ENCODE data around the gene ALDH1L1. TPM values are rescaled to one million over a fixed set of nuclear protein-coding genes. Genes with fewer than 3 reads are reported as not detected.

ALDH1L1 gene
- total and polyA plus RNA-seq, 2 experiments from 2014 or later = 1.0 to 1.3 TPM

- no peak overlapping the region for H3K27ac Mint-ChIP-seq
- ATAC-seq (no peak), DNase-seq (ENCODE audit: low spot score) (no peak)
- no peaks in the 10 kb centered on the region for H3K9me3 Mint-ChIP-seq
- Histone ChIP-seq H2AFZ (no peak overlapping the region), H3K36me3 (ENCODE audit: insufficient read depth) (no peaks in the 10 kb centered on the region), H4K20me1 (replicated peaks; ENCODE audit: insufficient read depth) (no peaks in the 10 kb centered on the region), H3K27me3 (ENCODE audit: insufficient read depth) (peaks cover 31% of the 10 kb centered on the region), H3K4me2 (no peak overlapping the region), H3K79me2 (replicated peaks; ENCODE audit: insufficient read depth) (no peaks in the 10 kb centered on the region), H3K4me3 (no peak overlapping the region), H3K4me1 (ENCODE audit: insufficient read depth) (no peaks in the 10 kb centered on the region), H3F3A (replicated peaks; ENCODE audit: low read depth) (0 out of 2 replicates have a peak, but pooled peaks cover 2% of the 10 kb centered on the region), H3K27ac (ENCODE audit: low read depth) (no peak overlapping the region), H3K9me2 (ENCODE audit: insufficient read depth) (no peaks in the 10 kb centered on the region; the same call in 1 of the 2 replicates)
- H3K4me1 Mint-ChIP-seq = peaks cover 13% of the 10 kb centered on the region
- no peaks in the 10 kb centered on the region; the same call in 2 of the 3 replicates for H3K36me3 Mint-ChIP-seq (ENCODE audit: low read depth)
- peaks cover 21% of the 10 kb centered on the region for H3K27me3 Mint-ChIP-seq (ENCODE audit: insufficient read depth, low read depth, poor library complexity)
- TF ChIP-seq POLR2AphosphoS5 (IDR thresholded peaks at IDR 0.05; ENCODE audit: low read depth) = no peak
- TF ChIP-seq ZNF462 (CRISPR knock-in tag; IDR thresholded peaks at IDR 0.05) = no peak
- TF ChIP-seq EZH2phosphoT487 (IDR thresholded peaks at IDR 0.05; ENCODE audit: unreplicated experiment) = no peak
- TF ChIP-seq, protein P1, sequence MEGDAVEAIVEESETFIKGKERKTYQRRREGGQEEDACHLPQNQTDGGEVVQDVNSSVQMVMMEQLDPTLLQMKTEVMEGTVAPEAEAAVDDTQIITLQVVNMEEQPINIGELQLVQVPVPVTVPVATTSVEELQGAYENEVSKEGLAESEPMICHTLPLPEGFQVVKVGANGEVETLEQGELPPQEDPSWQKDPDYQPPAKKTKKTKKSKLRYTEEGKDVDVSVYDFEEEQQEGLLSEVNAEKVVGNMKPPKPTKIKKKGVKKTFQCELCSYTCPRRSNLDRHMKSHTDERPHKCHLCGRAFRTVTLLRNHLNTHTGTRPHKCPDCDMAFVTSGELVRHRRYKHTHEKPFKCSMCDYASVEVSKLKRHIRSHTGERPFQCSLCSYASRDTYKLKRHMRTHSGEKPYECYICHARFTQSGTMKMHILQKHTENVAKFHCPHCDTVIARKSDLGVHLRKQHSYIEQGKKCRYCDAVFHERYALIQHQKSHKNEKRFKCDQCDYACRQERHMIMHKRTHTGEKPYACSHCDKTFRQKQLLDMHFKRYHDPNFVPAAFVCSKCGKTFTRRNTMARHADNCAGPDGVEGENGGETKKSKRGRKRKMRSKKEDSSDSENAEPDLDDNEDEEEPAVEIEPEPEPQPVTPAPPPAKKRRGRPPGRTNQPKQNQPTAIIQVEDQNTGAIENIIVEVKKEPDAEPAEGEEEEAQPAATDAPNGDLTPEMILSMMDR (conservative IDR thresholded peaks at IDR 0.05; ENCODE audit: low read depth in 2 of 2) = no peak
- TF ChIP-seq NANOG (IDR thresholded peaks at IDR 0.05; ENCODE audit: borderline replicate concordance) = no peak
- no peak for TF ChIP-seq ETS1 (IDR thresholded peaks at IDR 0.05)
- no peak for TF ChIP-seq ZNF114 (CRISPR knock-in tag; IDR thresholded peaks at IDR 0.05)
- TF ChIP-seq CREB1 (CRISPR knock-in tag; IDR thresholded peaks at IDR 0.05; ENCODE audit: low read depth) = no peak
- no peak overlapping the region for H3K4me3 Mint-ChIP-seq
These were observed 4.1 kb upstream of the ALDH1L1 start for GRCh38 chr3:126184465-126185000.
